ENCODE data around the gene KIF7.

The KIF7 gene

GRCh38 chr15:89614164-89614563 lies 41.1 kb downstream of the KIF7 start:
- no peaks in the 10 kb centered on the region for H4K20me1 ChIP-seq (ENCODE audit: insufficient read depth, low read length)
- no peaks in the 10 kb centered on the region for H3K4me1 ChIP-seq (ENCODE audit: insufficient read depth, low read length, severe bottlenecking)
- peaks cover 93% of the 10 kb centered on the region for H3K36me3 ChIP-seq (ENCODE audit: insufficient read depth, low read length)
- H3K27me3 ChIP-seq (ENCODE audit: insufficient read depth, low read length): no peaks in the 10 kb centered on the region
- TF ChIP-seq CTCF (IDR thresholded peaks at IDR 0.05; ENCODE audit: low read length) (no peak), EZH2 (IDR thresholded peaks at IDR 0.05; ENCODE audit: borderline replicate concordance, low read length) (no peak)
- H2AFZ ChIP-seq (ENCODE audit: low read length): no peak overlapping the region
- H3K79me2 ChIP-seq (ENCODE audit: insufficient read depth, low read length): no peaks in the 10 kb centered on the region
- H3K9ac ChIP-seq (ENCODE audit: low read length): no peak overlapping the region
- no peak overlapping the region for H3K4me3 ChIP-seq (ENCODE audit: low read depth, low read length, poor library complexity, severe bottlenecking)
- no peak overlapping the region for H3K27ac ChIP-seq (ENCODE audit: low read depth, low read length, poor library complexity, severe bottlenecking)
- no peaks in the 10 kb centered on the region for H3K9me2 ChIP-seq (ENCODE audit: low read depth, low read length)
- H3K9me3 ChIP-seq (ENCODE audit: low read length): peaks cover 7% of the 10 kb centered on the region; the same call in 1 of the 2 replicates
- H3F3A ChIP-seq (ENCODE audit: insufficient read depth, low read length): no peaks in the 10 kb centered on the region
- H3K4me2 ChIP-seq (ENCODE audit: low read length): no peak overlapping the region

- Histone ChIP-seq H2AFZ (ENCODE audit: low read length) (no peak overlapping the region), H3K79me2 (ENCODE audit: insufficient read depth, low read length) (no peaks in the 10 kb centered on the region), H3K4me2 (ENCODE audit: low read length) (no peak overlapping the region), H3K4me1 (ENCODE audit: insufficient read depth, low read length, severe bottlenecking) (no peaks in the 10 kb centered on the region), H3K27me3 (ENCODE audit: insufficient read depth, low read length) (no peaks in the 10 kb centered on the region), H3K9me3 (ENCODE audit: low read length) (peaks cover 7% of the 10 kb centered on the region; the same call in 1 of the 2 replicates), H4K20me1 (ENCODE audit: insufficient read depth, low read length) (no peaks in the 10 kb centered on the region), H3K9me2 (ENCODE audit: low read depth, low read length) (no peaks in the 10 kb centered on the region), H3K4me3 (ENCODE audit: low read depth, low read length, poor library complexity, severe bottlenecking) (no peak overlapping the region), H3K27ac (ENCODE audit: low read depth, low read length, poor library complexity, severe bottlenecking) (no peak overlapping the region), H3K36me3 (ENCODE audit: insufficient read depth, low read length) (peaks cover 93% of the 10 kb centered on the region), H3K9ac (ENCODE audit: low read length) (no peak overlapping the region), H3F3A (ENCODE audit: insufficient read depth, low read length) (no peaks in the 10 kb centered on the region)
- TF ChIP-seq EZH2 (IDR thresholded peaks at IDR 0.05; ENCODE audit: borderline replicate concordance, low read length) (no peak), CTCF (IDR thresholded peaks at IDR 0.05; ENCODE audit: low read length) (no peak)
Observed at GRCh38 chr15:89613031-89613430, 42.2 kb downstream of the KIF7 start.

- H3K36me3 ChIP-seq (ENCODE audit: insufficient read depth, low read length): peaks cover 95% of the 10 kb centered on the region
- no peak for TF ChIP-seq CTCF (IDR thresholded peaks at IDR 0.05; ENCODE audit: low read length)
- TF ChIP-seq EZH2 (IDR thresholded peaks at IDR 0.05; ENCODE audit: borderline replicate concordance, low read length): no peak
Observed at GRCh38 chr15:89611317-89611716, 44.0 kb downstream of the KIF7 start.

More at GRCh38 chr15:89611317-89611716, 44.0 kb downstream of the KIF7 start:
- Histone ChIP-seq H3K4me3 (ENCODE audit: low read depth, low read length, poor library complexity, severe bottlenecking) (no peak overlapping the region), H2AFZ (ENCODE audit: low read length) (no peak overlapping the region), H3K79me2 (ENCODE audit: insufficient read depth, low read length) (no peaks in the 10 kb centered on the region), H3K4me1 (ENCODE audit: insufficient read depth, low read length, severe bottlenecking) (no peaks in the 10 kb centered on the region), H3K9ac (ENCODE audit: low read length) (no peak overlapping the region), H3K9me3 (ENCODE audit: low read length) (peaks cover 7% of the 10 kb centered on the region; the same call in 1 of the 2 replicates), H3K4me2 (ENCODE audit: low read length) (no peak overlapping the region), H3K27me3 (ENCODE audit: insufficient read depth, low read length) (no peaks in the 10 kb centered on the region), H4K20me1 (ENCODE audit: insufficient read depth, low read length) (no peaks in the 10 kb centered on the region), H3F3A (ENCODE audit: insufficient read depth, low read length) (no peaks in the 10 kb centered on the region), H3K27ac (ENCODE audit: low read depth, low read length, poor library complexity, severe bottlenecking) (no peak overlapping the region), H3K9me2 (ENCODE audit: low read depth, low read length) (no peaks in the 10 kb centered on the region)

All from OCI-LY1 (cell line).